Measurements from ENCODE around the gene SIGLEC12. TPM values are rescaled to one million over a fixed set of nuclear protein-coding genes. Genes with fewer than 3 reads are reported as not detected.

Gene SIGLEC12
- total RNA-seq, 4 donors from 2014 or later = 0.41 to 0.48 TPM; not detected in 2

DNA sequence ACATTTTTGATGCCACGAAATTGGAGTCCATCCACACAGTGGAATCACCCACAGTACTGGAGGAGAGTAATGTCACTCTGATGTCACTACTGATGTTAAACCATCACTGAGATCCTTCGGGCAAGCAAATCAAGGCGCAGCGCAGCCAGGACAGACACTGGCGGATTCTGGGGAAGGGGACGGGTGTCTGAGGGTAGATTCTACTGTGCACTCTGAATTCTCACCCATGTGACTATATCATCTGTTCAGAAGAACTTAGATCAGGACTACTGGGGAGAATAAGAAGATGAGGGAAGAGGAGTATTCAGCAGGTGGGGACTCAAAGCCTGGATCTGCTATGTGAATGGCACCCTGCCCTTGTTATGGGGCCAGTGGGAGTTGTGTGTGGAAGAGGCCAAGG is 42.4 kb upstream of the SIGLEC12 start:
- DNase-seq = no peak
- in situ Hi-C loops (cut with MboI; ENCODE audit: low pct_ligation_motif_present in 1 of 4, low pct_unique_long_range_greater_than_20kb in 1 of 4, low sequenced_read_pairs in 3 of 4) (no loop called here), intact Hi-C loops (cut with DNase I; ENCODE audit: low total_unique reads) (no loop called here)
- H3K27me3 ChIP-seq = peaks cover 12% of the 10 kb centered on the region
- H3K4me1 ChIP-seq = no peaks in the 10 kb centered on the region
- TF ChIP-seq EP300 (IDR thresholded peaks at IDR 0.05; ENCODE audit: low read depth) (no peak), POLR2AphosphoS5 (IDR thresholded peaks at IDR 0.05) (no peak), POLR2A (IDR thresholded peaks at IDR 0.05) (no peak)
- TF ChIP-seq, protein P1, sequence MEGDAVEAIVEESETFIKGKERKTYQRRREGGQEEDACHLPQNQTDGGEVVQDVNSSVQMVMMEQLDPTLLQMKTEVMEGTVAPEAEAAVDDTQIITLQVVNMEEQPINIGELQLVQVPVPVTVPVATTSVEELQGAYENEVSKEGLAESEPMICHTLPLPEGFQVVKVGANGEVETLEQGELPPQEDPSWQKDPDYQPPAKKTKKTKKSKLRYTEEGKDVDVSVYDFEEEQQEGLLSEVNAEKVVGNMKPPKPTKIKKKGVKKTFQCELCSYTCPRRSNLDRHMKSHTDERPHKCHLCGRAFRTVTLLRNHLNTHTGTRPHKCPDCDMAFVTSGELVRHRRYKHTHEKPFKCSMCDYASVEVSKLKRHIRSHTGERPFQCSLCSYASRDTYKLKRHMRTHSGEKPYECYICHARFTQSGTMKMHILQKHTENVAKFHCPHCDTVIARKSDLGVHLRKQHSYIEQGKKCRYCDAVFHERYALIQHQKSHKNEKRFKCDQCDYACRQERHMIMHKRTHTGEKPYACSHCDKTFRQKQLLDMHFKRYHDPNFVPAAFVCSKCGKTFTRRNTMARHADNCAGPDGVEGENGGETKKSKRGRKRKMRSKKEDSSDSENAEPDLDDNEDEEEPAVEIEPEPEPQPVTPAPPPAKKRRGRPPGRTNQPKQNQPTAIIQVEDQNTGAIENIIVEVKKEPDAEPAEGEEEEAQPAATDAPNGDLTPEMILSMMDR (IDR thresholded peaks at IDR 0.05) = no peak
- WGBS, 2 donors (ENCODE audit: low coverage in 1 of 2) = 74% methylated on average over 6 of the region's 6 CpGs; no CpG with 5 or more reads in 1 of the 2 donors
- no peaks in the 10 kb centered on the region for H3K36me3 ChIP-seq
- no peak overlapping the region for H3K4me3 ChIP-seq
- no peak overlapping the region for H3K27ac ChIP-seq
- H3K9me3 ChIP-seq = no peaks in the 10 kb centered on the region

DNA sequence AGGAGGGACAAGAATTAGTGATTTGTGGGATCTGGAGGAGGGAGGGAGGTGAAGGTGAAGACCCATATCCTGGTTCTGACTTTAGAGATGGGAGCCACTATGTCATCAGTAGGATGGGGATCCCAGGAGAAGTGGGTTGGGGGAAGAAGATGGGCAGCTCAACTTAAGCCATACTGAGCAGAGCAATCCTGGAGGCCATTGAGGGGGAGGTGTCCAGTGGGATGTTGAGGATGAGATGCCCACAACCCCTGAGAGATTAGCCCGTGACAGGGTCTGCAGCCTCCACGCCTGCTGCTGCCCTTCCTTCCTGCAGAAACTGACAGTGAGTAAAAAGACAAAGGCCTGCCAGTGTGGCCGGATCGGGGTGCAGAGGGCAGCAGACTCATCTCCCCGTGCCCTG is 41.1 kb upstream of the SIGLEC12 start:
- in situ Hi-C loops (cut with MboI; ENCODE audit: low pct_ligation_motif_present in 1 of 4, low pct_unique_long_range_greater_than_20kb in 1 of 4, low sequenced_read_pairs in 3 of 4) (no loop called here), intact Hi-C loops (cut with DNase I; ENCODE audit: low total_unique reads) (no loop called here)
- TF ChIP-seq EP300 (IDR thresholded peaks at IDR 0.05; ENCODE audit: low read depth) = no peak
- TF ChIP-seq POLR2A (IDR thresholded peaks at IDR 0.05) = no peak
- TF ChIP-seq, protein P1 (IDR thresholded peaks at IDR 0.05) = no peak
- TF ChIP-seq POLR2AphosphoS5 (IDR thresholded peaks at IDR 0.05) = no peak
- Histone ChIP-seq H3K27ac (no peak overlapping the region), H3K9me3 (no peaks in the 10 kb centered on the region), H3K4me3 (no peak overlapping the region), H3K27me3 (peaks cover 22% of the 10 kb centered on the region), H3K4me1 (no peaks in the 10 kb centered on the region), H3K36me3 (no peaks in the 10 kb centered on the region)
- 74% methylated on average over 5 of the region's 5 CpGs; no CpG with 5 or more reads in 1 of the 2 donors for WGBS, 2 donors (ENCODE audit: low coverage in 1 of 2)
- no peak for DNase-seq

DNA sequence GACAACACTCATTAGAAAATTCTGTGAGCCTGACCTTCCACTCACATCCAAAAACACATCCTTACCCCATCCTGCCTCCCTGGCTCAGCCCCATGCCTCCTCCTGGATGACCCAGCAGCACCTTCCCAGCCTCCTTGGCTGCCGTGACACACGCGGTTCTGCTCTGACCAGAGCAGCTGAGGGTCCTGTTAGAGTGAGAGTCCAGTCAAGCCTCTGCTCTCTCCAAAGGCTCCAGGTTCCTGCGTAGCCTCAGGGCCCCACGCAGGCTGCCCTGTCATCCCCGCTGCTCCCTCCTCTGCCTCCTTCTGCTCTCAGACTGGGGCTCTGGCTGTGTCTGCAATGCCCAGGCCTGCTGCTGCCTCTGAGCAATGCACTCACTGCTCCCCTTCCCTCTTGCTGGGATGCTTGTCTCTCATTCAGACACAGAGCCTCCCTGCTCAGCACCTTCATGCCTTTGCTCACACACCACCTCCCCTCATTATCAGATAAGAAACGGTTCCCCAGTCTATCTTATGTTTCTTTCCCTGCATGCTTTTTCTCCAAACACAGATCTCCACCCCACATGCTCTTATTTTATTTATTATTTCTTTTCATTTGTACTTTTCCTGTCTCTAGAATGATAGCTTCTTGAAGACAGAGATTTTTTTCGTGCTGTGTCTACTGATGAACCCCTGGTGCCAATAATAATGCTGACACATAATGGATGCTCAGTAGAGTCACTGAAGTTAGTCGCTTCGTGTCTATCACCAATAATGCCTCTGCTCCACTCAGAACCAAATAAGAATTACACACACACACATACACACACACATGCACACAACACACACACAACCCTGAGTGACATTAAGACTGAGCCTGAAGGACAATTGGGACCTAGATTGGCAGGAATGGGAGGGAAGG is 40.1 kb upstream of the SIGLEC12 start:
- H3K27me3 ChIP-seq = peaks cover 27% of the 10 kb centered on the region
- no peaks in the 10 kb centered on the region for H3K4me1 ChIP-seq
- no peak for DNase-seq
- H3K4me3 ChIP-seq = no peak overlapping the region
- WGBS, 2 donors (ENCODE audit: low coverage in 1 of 2) = 66 to 70% methylated on average over 5 to 10 of the region's 10 CpGs
- H3K27ac ChIP-seq = no peak overlapping the region
- no peaks in the 10 kb centered on the region for H3K36me3 ChIP-seq
- TF ChIP-seq, protein P1 (IDR thresholded peaks at IDR 0.05) = no peak
- TF ChIP-seq POLR2A (IDR thresholded peaks at IDR 0.05) (no peak), POLR2AphosphoS5 (IDR thresholded peaks at IDR 0.05) (no peak)
- in situ Hi-C loops (cut with MboI; ENCODE audit: low pct_ligation_motif_present in 1 of 4, low pct_unique_long_range_greater_than_20kb in 1 of 4, low sequenced_read_pairs in 3 of 4) (no loop called here), intact Hi-C loops (cut with DNase I; ENCODE audit: low total_unique reads) (no loop called here)
- H3K9me3 ChIP-seq = no peaks in the 10 kb centered on the region

DNA sequence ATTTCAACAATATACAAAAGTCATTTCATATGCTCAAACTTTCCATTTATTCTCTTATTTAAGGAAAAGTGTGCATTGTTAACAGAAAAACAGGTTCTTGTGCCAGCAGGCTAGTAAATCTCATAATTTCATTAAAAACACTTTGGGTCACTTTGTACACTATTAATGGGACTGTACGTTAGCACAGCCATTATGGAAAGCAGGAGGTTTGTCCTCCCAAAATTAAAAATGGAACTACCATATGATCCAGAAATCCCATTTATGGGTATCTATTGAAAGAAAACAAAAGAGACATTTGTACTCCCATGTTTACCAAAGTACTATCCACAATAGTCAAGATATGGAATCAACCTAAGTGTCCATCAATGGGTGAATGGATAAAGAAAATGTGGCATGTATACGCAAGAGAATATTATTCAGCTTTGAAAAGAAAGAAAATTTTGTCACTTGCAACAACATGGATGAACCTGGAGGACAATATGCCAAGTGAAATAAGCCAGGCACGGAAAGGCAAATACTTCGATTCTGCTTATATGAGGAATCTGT is 38.3 kb upstream of the SIGLEC12 start:
- Histone ChIP-seq H3K9me3 (no peaks in the 10 kb centered on the region), H3K36me3 (no peaks in the 10 kb centered on the region), H3K4me3 (no peak overlapping the region), H3K27me3 (peaks cover 25% of the 10 kb centered on the region), H3K27ac (no peak overlapping the region), H3K4me1 (no peaks in the 10 kb centered on the region)
- WGBS, 2 donors (ENCODE audit: low coverage in 1 of 2) = 80 to 91% methylated on average over 4 of the region's 4 CpGs
- intact Hi-C loops (cut with DNase I; ENCODE audit: low total_unique reads) = no loop called here
- DNase-seq = no peak
- in situ Hi-C loops (cut with MboI; ENCODE audit: low pct_ligation_motif_present in 1 of 4, low pct_unique_long_range_greater_than_20kb in 1 of 4, low sequenced_read_pairs in 3 of 4) = no loop called here
- TF ChIP-seq POLR2AphosphoS5 (IDR thresholded peaks at IDR 0.05) (no peak), EP300 (IDR thresholded peaks at IDR 0.05; ENCODE audit: low read depth) (no peak), POLR2A (IDR thresholded peaks at IDR 0.05) (no peak)
- TF ChIP-seq, protein P1 (IDR thresholded peaks at IDR 0.05) = no peak
